Astrocyte (in vitro differentiated cells and primary cell): ENCODE measurements around the gene METRNL.

Experiments
- EZH2 ChIP-seq: IDR thresholded peaks from 2 replicates; pipeline ENCODE4 v1.6.1; 2012; ENCODE audit warnings: mild to moderate bottlenecking, low read length, inconsistent platforms; ENCODE audit not compliant: insufficient read depth
- TF ChIP-seq, protein P1 (sequence below): IDR thresholded peaks from 2 replicates; pipeline ENCODE4 v1.5.1; 2011; ENCODE audit warnings: low read depth, mild to moderate bottlenecking, inconsistent platforms, low read length, moderate library complexity; ENCODE audit not compliant: insufficient read depth

DNA sequence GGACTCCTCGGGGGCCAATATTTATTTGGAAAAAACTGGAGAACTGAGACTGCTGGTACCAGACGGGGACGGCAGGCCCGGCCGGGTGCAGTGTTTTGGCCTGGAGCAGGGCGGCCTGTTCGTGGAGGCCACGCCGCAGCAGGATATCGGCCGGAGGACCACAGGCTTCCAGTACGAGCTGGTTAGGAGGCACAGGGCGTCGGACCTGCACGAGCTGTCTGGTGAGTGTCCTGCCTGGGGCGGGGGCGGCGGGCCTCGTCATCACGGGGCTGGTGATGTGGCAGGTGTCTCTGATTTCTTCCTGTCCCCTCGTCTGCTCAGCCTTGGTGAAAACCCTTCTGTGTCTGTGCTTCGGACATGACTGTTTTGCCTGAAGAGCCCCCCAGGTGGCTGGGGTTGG lies 5.7 kb downstream of the METRNL start:
- TF ChIP-seq, protein P1, sequence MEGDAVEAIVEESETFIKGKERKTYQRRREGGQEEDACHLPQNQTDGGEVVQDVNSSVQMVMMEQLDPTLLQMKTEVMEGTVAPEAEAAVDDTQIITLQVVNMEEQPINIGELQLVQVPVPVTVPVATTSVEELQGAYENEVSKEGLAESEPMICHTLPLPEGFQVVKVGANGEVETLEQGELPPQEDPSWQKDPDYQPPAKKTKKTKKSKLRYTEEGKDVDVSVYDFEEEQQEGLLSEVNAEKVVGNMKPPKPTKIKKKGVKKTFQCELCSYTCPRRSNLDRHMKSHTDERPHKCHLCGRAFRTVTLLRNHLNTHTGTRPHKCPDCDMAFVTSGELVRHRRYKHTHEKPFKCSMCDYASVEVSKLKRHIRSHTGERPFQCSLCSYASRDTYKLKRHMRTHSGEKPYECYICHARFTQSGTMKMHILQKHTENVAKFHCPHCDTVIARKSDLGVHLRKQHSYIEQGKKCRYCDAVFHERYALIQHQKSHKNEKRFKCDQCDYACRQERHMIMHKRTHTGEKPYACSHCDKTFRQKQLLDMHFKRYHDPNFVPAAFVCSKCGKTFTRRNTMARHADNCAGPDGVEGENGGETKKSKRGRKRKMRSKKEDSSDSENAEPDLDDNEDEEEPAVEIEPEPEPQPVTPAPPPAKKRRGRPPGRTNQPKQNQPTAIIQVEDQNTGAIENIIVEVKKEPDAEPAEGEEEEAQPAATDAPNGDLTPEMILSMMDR, result no peak
- no peak for TF ChIP-seq EZH2
